ENCODE results near the gene RENBP.

RENBP gene

GRCh38 chrX:153935326-153935851 is 9.1 kb downstream of the RENBP start:
- Histone ChIP-seq H3K27me3 (ENCODE audit: control insufficient read depth, insufficient read depth, low read length) (no peaks in the 10 kb centered on the region), H3K9me3 (ENCODE audit: control insufficient read depth, low read length) (no peaks in the 10 kb centered on the region), H3K36me3 (ENCODE audit: control insufficient read depth, insufficient read depth, low read length) (no peaks in the 10 kb centered on the region), H3K4me1 (no peaks in the 10 kb centered on the region), H3K9ac (no peak overlapping the region), H3K27ac (no peak overlapping the region), H3K4me3 (ENCODE audit: low read depth, low read length) (peak overlapping the region; percentile 27), H3K4me2 (ENCODE audit: low read length) (peak overlapping the region; percentile 47), H3K79me2 (no peaks in the 10 kb centered on the region), H2AFZ (peak overlapping the region; percentile 77)
- TF ChIP-seq CTCF (IDR thresholded peaks at IDR 0.05), result no peak

GRCh38 chrX:153934762-153935325 is 9.6 kb downstream of the RENBP start, which contains the start of gene NAA10:
Gene NAA10 (minus strand): TSS chrX:153935037. CDS start chrX:153934904, 133 bp downstream.
- no peak for TF ChIP-seq CTCF (IDR thresholded peaks at IDR 0.05)
- peak within 1 kb of the TSS; percentile 77 for H2AFZ ChIP-seq
- H3K36me3 ChIP-seq (ENCODE audit: control insufficient read depth, insufficient read depth, low read length), result no peaks in the 10 kb centered on the region

GRCh38 chrX:153934148-153934761 is 10.2 kb downstream of the RENBP start:
- Histone ChIP-seq H3K27me3 (ENCODE audit: control insufficient read depth, insufficient read depth, low read length) (no peaks in the 10 kb centered on the region), H3K4me1 (no peaks in the 10 kb centered on the region), H3K9me3 (ENCODE audit: control insufficient read depth, low read length) (no peaks in the 10 kb centered on the region), H3K36me3 (ENCODE audit: control insufficient read depth, insufficient read depth, low read length) (no peaks in the 10 kb centered on the region), H3K27ac (no peak overlapping the region), H3K79me2 (no peaks in the 10 kb centered on the region), H3K4me2 (ENCODE audit: low read length) (peak overlapping the region; percentile 76), H2AFZ (no peak overlapping the region), H3K9ac (no peak overlapping the region), H3K4me3 (ENCODE audit: low read depth, low read length) (peak overlapping the region; percentile 55)
- TF ChIP-seq CTCF (IDR thresholded peaks at IDR 0.05), result no peak

More at GRCh38 chrX:153934762-153935325, 9.6 kb downstream of the RENBP start, which contains the start of gene NAA10:
- H3K9ac ChIP-seq, result no peak within 1 kb of the TSS
- H3K4me2 ChIP-seq (ENCODE audit: low read length), result peak within 1 kb of the TSS; percentile 76
- H3K79me2 ChIP-seq, result no peaks in the 10 kb centered on the region
- H3K9me3 ChIP-seq (ENCODE audit: control insufficient read depth, low read length), result no peaks in the 10 kb centered on the region
- H3K27me3 ChIP-seq (ENCODE audit: control insufficient read depth, insufficient read depth, low read length), result no peaks in the 10 kb centered on the region
- no peak within 1 kb of the TSS for H3K27ac ChIP-seq
- no peaks in the 10 kb centered on the region for H3K4me1 ChIP-seq
- H3K4me3 ChIP-seq (ENCODE audit: low read depth, low read length), result peak within 1 kb of the TSS; percentile 55

GRCh38 chrX:153933748-153934147 is 10.7 kb downstream of the RENBP start:
- no peak overlapping the region for H3K9ac ChIP-seq
- no peak overlapping the region for H3K27ac ChIP-seq
- no peaks in the 10 kb centered on the region for H3K36me3 ChIP-seq (ENCODE audit: control insufficient read depth, insufficient read depth, low read length)

More at GRCh38 chrX:153933748-153934147, 10.7 kb downstream of the RENBP start:
- H3K4me1 ChIP-seq, result no peaks in the 10 kb centered on the region
- H3K9me3 ChIP-seq (ENCODE audit: control insufficient read depth, low read length), result no peaks in the 10 kb centered on the region
- H3K4me3 ChIP-seq (ENCODE audit: low read depth, low read length), result peak overlapping the region; percentile 55
- peak overlapping the region; percentile 76 for H3K4me2 ChIP-seq (ENCODE audit: low read length)
- no peak for TF ChIP-seq CTCF (IDR thresholded peaks at IDR 0.05)
- no peak overlapping the region for H2AFZ ChIP-seq
- no peaks in the 10 kb centered on the region for H3K79me2 ChIP-seq
- H3K27me3 ChIP-seq (ENCODE audit: control insufficient read depth, insufficient read depth, low read length), result no peaks in the 10 kb centered on the region
